Caco-2 (cell line): ENCODE data around the gene USF1. TPM values are rescaled to one million over a fixed set of nuclear protein-coding genes. Genes with fewer than 3 reads are reported as not detected.

Source experiments
- BruUV-seq: library from RNA; stranded (reverse); fragments of 400-500 nt; replicated peaks from 2 replicates; lab custom pipeline; 2021; lab: Mats Ljungman, UMichigan
- CTCF ChIA-PET: fragments of 300-600 bp; sonication (Branson Sonifier 250); formaldehyde crosslinking; loops from one replicate; lab custom pipeline; 2022; ENCODE audit warnings: antibody characterized with exemption; lab: Charles Lee
- POLR2A ChIA-PET: fragments of 300-600 bp; sonication (Branson Sonifier 250); formaldehyde crosslinking; loops from one replicate; lab custom pipeline; 2022; ENCODE audit warnings: antibody characterized with exemption; lab: Charles Lee
- DNase-seq, 2 experiments: peaks; one replicate each; pipeline versions ENCODE4 v3.0.0 to v3.0.0-alpha.2; 2020 to 2022
- H3K27me3 ChIP-seq: replicated peaks from 2 replicates; pipeline ENCODE4 v1.6.0; 2011; ENCODE audit warnings: low read length; ENCODE audit not compliant: control insufficient read depth, insufficient read depth
- H3K36me3 ChIP-seq: 2 replicates; pipeline ENCODE4 v1.5.1; 2011; ENCODE audit warnings: low read length; ENCODE audit not compliant: control insufficient read depth, insufficient read depth
- H3K4me1 ChIP-seq: fragments of 250-450 bp; sonication (Bioruptor Pico); 2 replicates; pipeline ENCODE4 v1.5.1; 2020; ENCODE audit warnings: mild to moderate bottlenecking
- H3K4me3 ChIP-seq: 2 replicates; pipeline ENCODE4 v1.5.1; 2011; ENCODE audit warnings: low read depth, mild to moderate bottlenecking, control low read depth, low read length
- H3K9me3 ChIP-seq: fragments of 250-450 bp; sonication (Bioruptor Pico); 2 replicates; pipeline ENCODE4 v1.5.1; 2020; ENCODE audit warnings: mild to moderate bottlenecking, moderate library complexity
- H3K27ac Mint-ChIP-seq: one replicate; pipeline ENCODE4 v1.8.0; 2022; ENCODE audit warnings: mixed read lengths; ENCODE audit not compliant: unreplicated experiment
- H3K27me3 Mint-ChIP-seq: one replicate; pipeline ENCODE4 v1.8.0; 2022; ENCODE audit warnings: mixed read lengths; ENCODE audit not compliant: insufficient read depth, unreplicated experiment
- H3K36me3 Mint-ChIP-seq: one replicate; pipeline ENCODE4 v1.8.0; 2022; ENCODE audit warnings: mild to moderate bottlenecking, mixed read lengths; ENCODE audit not compliant: insufficient read depth, unreplicated experiment
- H3K4me1 Mint-ChIP-seq: one replicate; pipeline ENCODE4 v1.8.0; 2022; ENCODE audit warnings: low read depth, mixed read lengths; ENCODE audit not compliant: unreplicated experiment
- H3K4me3 Mint-ChIP-seq: one replicate; pipeline ENCODE4 v1.8.0; 2022; ENCODE audit warnings: mild to moderate bottlenecking, moderate library complexity, mixed read lengths; ENCODE audit not compliant: unreplicated experiment
- H3K9me3 Mint-ChIP-seq: one replicate; pipeline ENCODE4 v1.8.0; 2022; ENCODE audit warnings: mixed read lengths; ENCODE audit not compliant: unreplicated experiment
- intact Hi-C: fragments of 100-400 bp; cut with micrococcal nuclease; formaldehyde crosslinking; loops from one replicate; pipeline ENCODE4 v1.10.0; 2022; ENCODE audit not compliant: unreplicated experiment
- total RNA-seq: library from RNA; stranded (reverse); gene quantifications from 2 replicates; pipeline ENCODE4 v1.2.3, GENCODE V29; 2022
- TF ChIP-seq, protein P1 (sequence below), 2 experiments: fragments of 200-600 bp in 1 of 2; IDR thresholded peaks; 1 replicate in 1 of 2; 2 replicates in 1 of 2; pipeline versions ENCODE4 v1.5.1 to v1.8.0; 2011 to 2022; ENCODE audit warnings: antibody characterized with exemption in 1 of 2, control low read depth in 1 of 2, inconsistent platforms in 1 of 2, low read depth in 1 of 2, low read length in 1 of 2, mild to moderate bottlenecking in 1 of 2, moderate library complexity in 1 of 2; ENCODE audit not compliant: insufficient read depth in 1 of 2, severe bottlenecking in 1 of 2, unreplicated experiment in 1 of 2

Gene USF1
- total RNA-seq, 1 experiment from 2014 or later = 49.7 TPM

DNA sequence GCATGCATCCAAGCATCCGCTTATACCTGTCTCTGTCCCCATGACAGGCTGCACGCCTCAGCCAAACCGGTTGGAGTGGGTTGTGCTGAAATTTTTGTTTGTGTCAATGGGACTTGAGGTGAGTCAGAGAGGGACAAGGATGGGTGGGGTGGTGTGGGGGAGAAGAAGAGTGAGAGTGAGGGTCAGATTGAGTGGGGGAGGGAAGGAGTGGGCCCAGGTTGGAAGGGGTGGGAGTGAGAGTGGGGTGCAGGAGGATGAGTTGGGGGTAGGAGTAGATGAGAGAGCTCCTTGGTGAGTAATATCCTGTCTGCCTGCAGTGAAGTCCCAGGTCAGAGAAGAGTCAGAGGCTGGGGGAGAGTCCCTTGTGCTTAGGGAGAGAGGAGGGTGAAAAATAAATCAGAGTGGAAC, 46.8 kb upstream of the USF1 start:
- DNase-seq = no peak
- POLR2A ChIA-PET = no interaction called here
- H3K4me3 Mint-ChIP-seq = no peak overlapping the region
- Histone ChIP-seq H3K4me1 (0 out of 2 replicates have a peak, but pooled peaks cover 4% of the 10 kb centered on the region), H3K27me3 (no peaks in the 10 kb centered on the region), H3K36me3 (no peaks in the 10 kb centered on the region), H3K9me3 (no peaks in the 10 kb centered on the region), H3K4me3 (no peak overlapping the region)
- peaks cover 4% of the 10 kb centered on the region for H3K36me3 Mint-ChIP-seq
- no peaks in the 10 kb centered on the region for H3K9me3 Mint-ChIP-seq
- no peak overlapping the region for H3K27ac Mint-ChIP-seq
- no TSS peak for BruUV-seq
- TF ChIP-seq, protein P1, sequence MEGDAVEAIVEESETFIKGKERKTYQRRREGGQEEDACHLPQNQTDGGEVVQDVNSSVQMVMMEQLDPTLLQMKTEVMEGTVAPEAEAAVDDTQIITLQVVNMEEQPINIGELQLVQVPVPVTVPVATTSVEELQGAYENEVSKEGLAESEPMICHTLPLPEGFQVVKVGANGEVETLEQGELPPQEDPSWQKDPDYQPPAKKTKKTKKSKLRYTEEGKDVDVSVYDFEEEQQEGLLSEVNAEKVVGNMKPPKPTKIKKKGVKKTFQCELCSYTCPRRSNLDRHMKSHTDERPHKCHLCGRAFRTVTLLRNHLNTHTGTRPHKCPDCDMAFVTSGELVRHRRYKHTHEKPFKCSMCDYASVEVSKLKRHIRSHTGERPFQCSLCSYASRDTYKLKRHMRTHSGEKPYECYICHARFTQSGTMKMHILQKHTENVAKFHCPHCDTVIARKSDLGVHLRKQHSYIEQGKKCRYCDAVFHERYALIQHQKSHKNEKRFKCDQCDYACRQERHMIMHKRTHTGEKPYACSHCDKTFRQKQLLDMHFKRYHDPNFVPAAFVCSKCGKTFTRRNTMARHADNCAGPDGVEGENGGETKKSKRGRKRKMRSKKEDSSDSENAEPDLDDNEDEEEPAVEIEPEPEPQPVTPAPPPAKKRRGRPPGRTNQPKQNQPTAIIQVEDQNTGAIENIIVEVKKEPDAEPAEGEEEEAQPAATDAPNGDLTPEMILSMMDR (IDR thresholded peaks at IDR 0.05; ENCODE audit: insufficient read depth in 1 of 2, low read depth in 1 of 2, low read length in 1 of 2, severe bottlenecking in 1 of 2, unreplicated experiment in 1 of 2) = no peak
- no peaks in the 10 kb centered on the region for H3K27me3 Mint-ChIP-seq
- CTCF ChIA-PET = no interaction called here
- intact Hi-C loops = no loop called here
- H3K4me1 Mint-ChIP-seq = peaks cover 6% of the 10 kb centered on the region

DNA sequence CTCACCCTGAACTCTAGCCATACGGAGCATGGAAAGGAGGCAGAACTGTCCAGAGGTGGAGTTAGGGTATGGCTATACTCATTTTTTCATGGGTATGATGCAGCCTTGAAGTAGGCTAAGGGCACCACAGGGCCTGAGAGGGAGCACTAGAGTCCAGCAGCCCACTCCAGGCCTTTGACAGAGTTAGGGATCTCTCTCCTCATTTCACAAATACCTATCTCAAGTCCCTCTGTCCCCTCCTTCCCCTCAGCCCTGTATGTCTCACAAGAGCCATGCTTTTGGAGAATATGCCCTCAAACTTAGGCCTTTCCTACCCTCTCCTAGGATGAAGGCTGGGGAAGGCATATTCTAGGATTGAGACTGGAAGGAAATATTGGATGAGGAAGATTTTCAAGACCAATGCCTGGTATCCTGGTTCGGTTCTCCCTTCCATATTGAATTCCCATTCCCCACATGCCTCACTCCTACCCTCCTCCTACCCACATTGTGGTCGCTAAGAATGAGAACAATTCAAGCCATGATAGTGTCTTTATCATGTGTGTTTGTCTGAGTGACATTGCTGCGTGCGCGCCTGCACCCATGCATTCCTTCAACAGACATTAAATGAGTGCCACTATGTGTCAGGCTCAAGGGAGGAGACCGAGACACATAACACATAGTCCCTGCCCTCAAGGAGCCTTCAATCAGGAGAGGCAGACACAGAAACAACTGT, 46.2 kb upstream of the USF1 start:
- POLR2A ChIA-PET = no interaction called here
- no peak overlapping the region for H3K27ac Mint-ChIP-seq
- BruUV-seq = no TSS peak

DNA sequence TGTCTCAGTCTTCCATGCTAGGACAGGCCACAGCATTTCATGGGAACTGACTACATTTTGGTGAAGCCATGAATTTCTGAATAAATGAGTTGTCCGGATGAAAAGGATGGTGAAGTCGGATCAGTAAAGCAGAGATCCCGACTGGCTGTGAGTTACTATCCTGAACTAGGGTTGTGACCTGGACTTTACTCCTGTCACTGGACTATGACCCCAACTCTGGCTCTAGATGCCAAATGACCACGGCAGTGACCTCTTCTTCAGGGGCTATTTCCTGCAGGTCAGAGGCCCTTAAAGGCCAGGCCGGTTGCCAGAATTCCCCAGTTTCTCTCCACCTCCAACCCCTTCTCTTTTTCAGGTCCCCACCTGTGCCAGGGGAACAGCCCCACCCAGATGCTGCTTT, 45.3 kb upstream of the USF1 start:
- Mint-ChIP-seq H3K4me3 (no peak overlapping the region), H3K36me3 (no peaks in the 10 kb centered on the region), H3K9me3 (no peaks in the 10 kb centered on the region), H3K4me1 (no peaks in the 10 kb centered on the region), H3K27ac (no peak overlapping the region), H3K27me3 (no peaks in the 10 kb centered on the region)
- POLR2A ChIA-PET = interaction anchor here (1.0 kb wide), 1 partner anchor 70 kb away, joined by 4 read pairs; the partner anchor contains the start of gene F11R
- no peaks in the 10 kb centered on the region for H3K9me3 ChIP-seq
- 0 out of 2 replicates have a peak, but pooled peaks cover 4% of the 10 kb centered on the region for H3K4me1 ChIP-seq
- intact Hi-C loops = no loop called here
- H3K36me3 ChIP-seq = no peaks in the 10 kb centered on the region
- no peaks in the 10 kb centered on the region for H3K27me3 ChIP-seq
- CTCF ChIA-PET = no interaction called here
- TF ChIP-seq, protein P1 (IDR thresholded peaks at IDR 0.05; ENCODE audit: insufficient read depth in 1 of 2, low read depth in 1 of 2, low read length in 1 of 2, severe bottlenecking in 1 of 2, unreplicated experiment in 1 of 2) = no peak
- no peak for DNase-seq
- BruUV-seq = no TSS peak
- H3K4me3 ChIP-seq = no peak overlapping the region

More for the DNA sequence above, 46.2 kb upstream of the USF1 start:
- intact Hi-C loops = no loop called here
- H3K4me3 Mint-ChIP-seq = no peak overlapping the region
- 0 out of 2 replicates have a peak, but pooled peaks cover 4% of the 10 kb centered on the region for H3K4me1 ChIP-seq
- no peak overlapping the region for H3K4me3 ChIP-seq
- DNase-seq = no peak
- TF ChIP-seq, protein P1 (IDR thresholded peaks at IDR 0.05; ENCODE audit: insufficient read depth in 1 of 2, low read depth in 1 of 2, low read length in 1 of 2, severe bottlenecking in 1 of 2, unreplicated experiment in 1 of 2) = no peak
- no peaks in the 10 kb centered on the region for H3K27me3 Mint-ChIP-seq
- H3K4me1 Mint-ChIP-seq = no peaks in the 10 kb centered on the region
- H3K27me3 ChIP-seq = no peaks in the 10 kb centered on the region
- no peaks in the 10 kb centered on the region for H3K9me3 Mint-ChIP-seq
- H3K36me3 ChIP-seq = no peaks in the 10 kb centered on the region
- H3K36me3 Mint-ChIP-seq = no peaks in the 10 kb centered on the region
- no peaks in the 10 kb centered on the region for H3K9me3 ChIP-seq
- CTCF ChIA-PET = no interaction called here
